GM12874 (cell line): Measurements from ENCODE around the gene FLAD1.

ENCODE experiments used
- CTCF ChIP-seq: IDR thresholded peaks from 2 replicates; pipeline ENCODE4 v1.5.1; 2011; ENCODE audit warnings: low read depth, mild to moderate bottlenecking, control low read depth, low read length, moderate library complexity; ENCODE audit not compliant: insufficient read depth

FLAD1 gene

GRCh38 chr1:155026154-155026553 lies 43.0 kb downstream of the FLAD1 start:
- TF ChIP-seq CTCF = no peak

- no peak for TF ChIP-seq CTCF
Observed at GRCh38 chr1:155026588-155026987, 43.4 kb downstream of the FLAD1 start.

- no peak for TF ChIP-seq CTCF
Observed at GRCh38 chr1:155029513-155030242, 46.5 kb downstream of the FLAD1 start.

GRCh38 chr1:155030243-155030795 lies 47.2 kb downstream of the FLAD1 start:
- TF ChIP-seq CTCF = no peak

GRCh38 chr1:155030899-155031298 lies 47.8 kb downstream of the FLAD1 start:
- TF ChIP-seq CTCF = no peak

- no peak for TF ChIP-seq CTCF
Observed at GRCh38 chr1:155032886-155033285, 49.7 kb downstream of the FLAD1 start.

GRCh38 chr1:155033524-155033923 lies 50.4 kb downstream of the FLAD1 start, which contains the start of the genes DCST1 and DCST2:
Gene DCST1 (plus strand): TSS chr1:155033824. CDS start chr1:155034037, 213 bp downstream.
Gene DCST2 (minus strand): TSS chr1:155033781. CDS start chr1:155033701, 80 bp downstream.
- TF ChIP-seq CTCF = no peak
